Left ventricle myocardium superior (tissue), 1 donor: ENCODE measurements around the gene PHKG2. TPM values are rescaled to one million over a fixed set of nuclear protein-coding genes. Genes with fewer than 3 reads are reported as not detected.

ENCODE experiments used
- ATAC-seq: fragments of 200-7000 bp; cut with Tn5 transposase; one replicate; pipeline ENCODE4 v1.9.1; 2020; ENCODE audit warnings: mild to moderate bottlenecking, moderate library complexity
- DNase-seq: peaks from one replicate; pipeline ENCODE4 v3.0.0-alpha.2; 2020
- intact Hi-C: fragments of 100-400 bp; cut with micrococcal nuclease; formaldehyde crosslinking; loops from one replicate; pipeline ENCODE4 v1.11.0; 2022
- total RNA-seq: library from RNA; stranded (reverse); fragmentation: NEBNext Ultra II Directional; extraction: Animal tissue kit (Norgen Biotek cat#: 25700); gene quantifications from one replicate; pipeline ENCODE4 v1.2.1, GENCODE V29; 2021
- donor health status: DM: no; HTN: yes; CAD: no; lungs with severe emphysema.

PHKG2 gene
- total RNA-seq, 1 donor from 2014 or later: 16.7 TPM

DNA sequence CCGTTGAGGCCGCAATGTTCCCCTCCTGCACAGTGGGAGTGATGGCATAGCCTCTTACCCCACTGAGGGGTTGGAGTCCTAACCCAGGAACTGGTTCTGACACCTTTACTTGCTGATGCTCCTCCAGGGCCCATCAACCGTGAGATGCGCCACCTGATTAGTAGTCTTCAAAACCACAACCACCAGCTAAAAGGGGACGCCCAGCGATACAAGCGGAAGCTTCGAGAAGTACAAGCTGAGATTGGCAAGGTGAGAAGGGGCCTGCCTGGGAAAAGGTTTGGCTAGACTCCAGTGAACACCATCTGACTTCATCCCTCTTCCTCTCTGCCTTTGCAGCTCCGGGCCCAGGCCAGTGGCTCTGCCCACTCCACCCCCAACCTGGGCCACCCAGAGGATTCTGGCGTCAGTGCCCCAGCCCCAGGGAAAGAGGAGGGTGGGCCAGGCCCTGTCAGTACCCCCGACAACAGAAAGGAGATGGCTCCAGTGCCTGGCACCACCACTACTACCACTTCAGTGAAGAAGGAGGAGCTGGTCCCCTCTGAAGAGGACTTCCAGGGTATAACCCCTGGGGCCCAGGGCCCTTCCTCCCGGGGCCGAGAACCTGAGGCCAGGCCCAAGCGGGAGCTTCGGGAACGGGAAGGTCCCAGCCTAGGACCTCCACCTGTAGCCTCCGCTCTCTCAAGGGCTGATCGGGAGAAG, 19.7 kb downstream of the PHKG2 start:
- ATAC-seq: peak; percentile 18
- intact Hi-C loops: no loop called here
- DNase-seq: peak; percentile 25

DNA sequence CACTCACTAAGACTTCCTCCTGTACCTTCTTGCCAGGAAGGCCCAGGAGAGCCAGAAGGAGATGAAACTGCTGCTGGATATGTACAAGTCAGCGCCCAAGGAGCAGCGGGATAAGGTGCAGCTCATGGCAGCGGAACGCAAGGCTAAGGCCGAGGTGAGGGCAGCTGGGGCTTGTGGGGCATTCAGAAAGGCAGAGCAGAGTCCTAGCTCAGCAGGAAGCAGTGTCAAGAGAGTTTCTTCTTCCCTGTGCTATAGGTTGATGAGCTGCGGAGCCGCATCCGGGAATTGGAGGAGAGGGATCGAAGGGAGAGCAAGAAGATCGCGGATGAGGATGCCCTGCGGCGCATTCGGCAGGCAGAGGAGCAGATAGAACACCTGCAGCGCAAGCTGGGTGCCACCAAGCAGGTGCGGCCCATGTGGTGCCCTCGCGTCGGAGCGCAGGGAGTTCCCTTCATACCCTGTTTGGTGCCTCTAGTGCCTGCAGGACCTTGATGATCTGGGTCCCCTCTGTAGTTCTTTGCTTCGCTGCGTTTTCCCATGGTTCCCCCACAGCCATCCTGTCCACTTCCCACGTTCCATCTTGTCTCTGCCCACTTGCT, 20.5 kb downstream of the PHKG2 start:
- ATAC-seq: no peak
- intact Hi-C loops: no loop called here
- no peak for DNase-seq

DNA sequence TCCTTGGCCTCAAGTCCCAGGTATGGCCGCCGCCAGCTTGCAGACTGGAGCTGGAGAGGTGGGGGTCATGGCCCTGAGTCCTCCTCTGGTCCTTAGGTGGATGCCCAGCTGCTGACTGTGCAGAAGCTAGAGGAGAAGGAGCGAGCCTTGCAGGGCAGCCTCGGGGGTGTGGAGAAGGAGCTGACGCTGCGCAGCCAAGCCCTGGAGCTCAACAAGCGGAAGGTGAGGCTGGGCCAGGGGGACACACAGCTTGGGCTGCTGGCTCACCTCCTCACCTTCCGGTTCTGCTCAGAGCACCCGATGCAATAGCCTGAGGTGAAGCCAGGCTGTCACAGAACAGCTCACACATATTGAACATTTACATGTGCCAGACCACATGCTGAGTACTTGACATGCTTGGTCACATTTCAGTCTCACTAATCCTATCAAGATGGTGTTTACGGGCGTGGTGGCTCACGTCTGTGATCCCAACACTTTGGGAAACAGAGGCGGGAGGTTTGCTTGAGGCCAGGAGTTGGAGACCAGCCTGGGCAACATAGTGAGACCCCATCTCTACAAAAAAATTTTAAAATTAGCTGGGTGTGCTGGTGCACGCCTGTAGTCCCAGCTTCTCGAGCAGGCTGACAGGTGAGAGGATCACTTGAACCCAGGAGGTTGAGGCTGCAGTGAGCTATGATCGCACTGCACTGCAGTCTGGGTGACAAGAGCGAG, 21.3 kb downstream of the PHKG2 start:
- intact Hi-C loops: no loop called here
- DNase-seq (no peak), ATAC-seq (no peak)

DNA sequence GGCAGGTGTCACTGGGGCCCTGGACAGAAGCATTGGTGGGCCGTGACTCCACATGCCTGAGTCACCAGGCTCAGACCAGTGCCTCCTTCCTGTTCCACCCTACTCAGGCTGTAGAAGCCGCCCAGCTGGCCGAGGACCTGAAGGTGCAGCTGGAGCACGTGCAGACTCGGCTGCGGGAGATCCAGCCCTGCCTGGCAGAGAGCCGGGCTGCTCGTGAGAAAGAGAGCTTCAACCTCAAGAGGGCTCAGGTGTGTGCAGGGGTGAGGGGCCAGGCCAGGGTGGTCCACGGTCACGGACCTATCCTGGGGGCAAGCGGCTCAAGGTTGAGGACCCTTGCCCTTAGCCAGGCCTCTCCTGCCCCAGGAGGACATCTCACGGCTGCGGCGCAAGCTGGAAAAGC, 23.5 kb downstream of the PHKG2 start:
- ATAC-seq: no peak
- DNase-seq: no peak
- intact Hi-C loops: no loop called here

DNA sequence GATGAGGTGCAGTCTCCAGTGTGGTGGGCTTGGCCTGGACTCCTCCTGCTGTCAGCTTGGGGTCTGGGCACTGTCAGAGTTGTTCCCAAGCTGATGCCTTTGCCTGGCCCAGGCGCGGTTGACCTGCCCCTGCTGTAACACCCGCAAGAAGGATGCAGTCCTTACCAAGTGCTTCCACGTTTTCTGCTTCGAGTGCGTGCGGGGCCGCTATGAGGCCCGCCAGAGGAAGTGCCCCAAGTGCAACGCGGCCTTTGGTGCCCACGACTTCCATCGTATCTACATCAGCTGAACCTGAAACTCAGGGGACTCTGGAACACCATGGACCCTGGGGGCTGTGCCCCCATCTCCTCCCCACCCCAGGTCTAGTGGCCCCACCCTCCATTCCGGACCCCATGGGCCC, 25.6 kb downstream of the PHKG2 start:
- ATAC-seq (no peak), DNase-seq (no peak)
- intact Hi-C loops: no loop called here

DNA sequence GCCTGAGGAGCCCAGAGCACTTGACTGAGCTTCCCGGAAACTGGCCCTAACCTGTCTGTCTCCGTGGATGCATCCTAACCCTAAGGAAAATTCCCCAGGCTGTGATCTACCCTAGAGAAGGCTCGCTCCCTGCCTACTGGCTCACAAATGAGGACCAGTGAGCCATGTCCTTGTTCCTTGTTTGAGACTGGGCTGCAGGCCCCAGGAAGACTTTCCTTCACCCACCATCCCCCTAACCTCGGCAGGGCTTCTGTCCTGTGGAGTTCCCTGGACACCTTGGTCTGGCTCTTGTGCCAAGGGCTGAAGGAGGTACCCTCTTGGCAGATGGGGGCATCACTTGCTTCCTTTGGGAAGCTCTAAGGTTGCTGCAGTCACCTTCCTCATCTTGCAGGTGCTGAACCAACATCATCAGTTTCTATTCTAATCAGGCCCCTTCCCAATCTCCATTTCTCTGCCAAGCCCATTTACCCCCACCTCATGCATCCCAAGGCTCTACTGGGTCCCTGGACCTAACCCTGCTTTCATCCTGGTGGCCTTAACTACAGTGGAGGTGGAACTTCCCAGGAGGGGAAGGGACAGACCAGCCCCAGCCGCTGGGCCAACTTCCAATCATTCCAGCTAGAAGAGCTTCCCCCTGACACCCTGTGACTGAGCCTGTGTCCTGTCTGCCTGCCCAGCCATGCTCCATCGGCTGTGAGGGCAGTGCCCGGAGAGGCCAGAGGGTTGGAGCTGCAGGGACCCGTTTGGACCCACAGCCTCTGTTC, 26.3 kb downstream of the PHKG2 start:
- DNase-seq: peak; percentile 62
- intact Hi-C loops: no loop called here
- ATAC-seq: peak; percentile 30

DNA sequence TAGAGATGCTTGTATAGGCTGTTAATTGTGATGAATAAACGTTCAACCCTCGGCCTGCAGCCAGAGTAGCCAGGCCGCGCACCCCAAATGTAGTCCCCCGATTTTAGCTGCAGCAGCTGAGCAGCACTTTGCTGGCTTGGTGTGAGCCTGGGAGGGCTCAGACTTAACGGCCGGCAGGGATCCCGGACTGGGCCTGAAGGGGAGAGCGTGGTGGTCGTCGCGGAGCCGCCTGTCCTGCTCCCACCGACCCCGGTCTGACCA, 26.8 kb downstream of the PHKG2 start:
- no peak for DNase-seq
- ATAC-seq: no peak
- intact Hi-C loops: no loop called here

DNA sequence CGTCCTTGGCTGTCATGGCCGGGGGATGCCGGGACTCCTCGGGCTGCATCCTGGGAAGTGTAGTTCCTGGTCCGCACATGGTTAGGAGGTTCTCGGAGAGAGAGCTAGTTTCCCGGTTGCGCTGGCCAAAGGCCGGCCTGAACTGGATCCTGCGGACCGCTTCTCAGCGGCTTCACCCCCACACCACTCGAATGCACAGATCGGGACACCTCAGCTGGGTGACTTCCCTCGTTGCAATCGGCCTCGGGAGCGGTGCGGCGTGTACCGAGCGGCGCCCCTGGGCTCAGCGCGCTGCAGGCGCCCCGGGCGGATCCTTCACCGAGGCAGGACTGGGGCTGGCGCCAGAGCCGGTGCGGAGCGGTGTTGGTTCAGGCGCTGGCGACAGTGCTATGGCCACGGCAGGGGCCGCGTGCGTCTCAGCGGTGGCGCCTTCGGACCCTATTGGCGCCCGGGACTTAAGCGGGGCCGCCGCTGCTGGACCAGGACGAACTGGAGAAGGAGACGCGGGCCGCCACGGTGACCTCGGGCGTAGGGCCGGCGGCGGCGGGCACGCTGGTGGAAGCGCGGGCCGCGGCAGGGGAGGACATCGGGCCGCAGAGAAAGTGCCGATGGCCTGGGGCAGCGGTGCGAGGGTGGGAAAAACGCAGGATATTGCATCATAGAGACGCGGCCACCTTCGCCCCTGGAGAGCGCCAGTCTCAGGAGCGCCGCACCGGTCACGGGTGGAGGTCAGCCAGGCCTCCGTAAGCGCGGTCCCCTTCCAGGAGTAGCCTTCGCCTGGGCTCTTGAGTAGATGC, 27.4 kb downstream of the PHKG2 start:
- ATAC-seq (peak; percentile 88), DNase-seq (peak; percentile 89)
- intact Hi-C loops: no loop called here

DNA sequence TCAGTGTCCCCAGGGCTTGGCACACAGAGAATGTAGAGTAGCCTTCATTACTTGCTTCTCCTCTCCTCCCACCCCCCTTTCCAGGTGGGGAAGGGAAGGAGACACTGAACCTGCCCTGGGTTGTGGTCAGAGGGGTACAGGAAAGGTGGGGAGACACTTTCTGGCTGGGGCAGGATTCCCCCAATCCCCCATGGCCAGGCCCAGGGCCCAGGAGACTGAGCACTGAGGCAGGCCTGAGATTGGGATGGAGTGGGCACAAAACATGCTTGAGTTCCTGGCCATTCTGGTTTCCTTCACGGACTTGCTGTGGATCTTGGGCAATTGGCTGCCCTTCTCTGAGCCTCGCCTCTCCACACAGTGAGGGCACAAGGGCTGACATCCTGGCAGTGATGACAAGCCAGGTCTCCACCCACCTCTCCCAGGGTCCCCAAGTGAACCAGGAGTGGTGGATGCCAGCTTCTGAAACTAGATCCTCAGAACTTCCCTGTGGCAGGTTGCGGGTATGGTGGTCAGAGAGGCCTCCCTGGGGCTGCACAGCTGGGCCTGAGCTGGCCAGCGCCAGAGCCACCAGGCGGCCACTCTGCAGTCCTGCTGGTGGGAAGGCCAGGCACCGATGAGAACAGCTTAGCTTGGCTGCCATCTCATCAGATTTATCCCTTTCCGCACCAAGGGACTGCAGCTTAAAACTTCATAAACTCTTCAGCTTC, 29.5 kb downstream of the PHKG2 start:
- DNase-seq (no peak), ATAC-seq (no peak)
- intact Hi-C loops: no loop called here

DNA sequence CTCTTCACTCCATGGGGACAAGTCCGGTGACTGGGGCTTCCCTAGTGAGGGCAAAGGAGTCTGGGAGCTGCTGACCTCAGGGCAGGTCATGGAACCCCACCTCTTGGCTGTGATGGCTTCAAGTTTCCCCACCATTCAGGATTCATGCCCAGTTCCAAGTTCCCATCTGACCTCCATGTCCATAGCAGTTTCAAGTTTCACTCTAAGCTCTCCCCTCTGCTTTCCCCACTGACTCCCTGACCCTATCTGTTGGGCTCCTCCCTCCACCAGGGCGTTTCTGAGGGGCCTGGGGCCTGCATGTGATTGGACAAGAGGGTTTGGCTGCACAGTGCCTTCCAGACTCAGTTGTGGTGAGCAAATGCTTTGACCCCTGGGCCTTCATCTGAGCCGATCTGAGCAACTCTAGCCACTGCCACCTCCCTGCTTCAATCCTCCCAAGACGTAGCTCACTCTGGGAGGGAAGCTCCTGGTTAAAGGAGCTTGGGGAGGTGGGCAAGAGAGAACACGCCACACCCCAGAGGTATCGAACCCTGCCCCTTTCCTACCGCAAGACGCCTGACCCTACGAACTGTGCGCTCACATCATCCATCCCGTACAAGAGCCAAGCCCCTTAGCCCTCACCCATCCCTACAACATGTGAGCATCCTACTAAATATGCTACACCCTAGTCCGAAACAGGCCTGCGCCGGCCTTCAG, 30.5 kb downstream of the PHKG2 start:
- DNase-seq (no peak), ATAC-seq (no peak)
- intact Hi-C loops: no loop called here

DNA sequence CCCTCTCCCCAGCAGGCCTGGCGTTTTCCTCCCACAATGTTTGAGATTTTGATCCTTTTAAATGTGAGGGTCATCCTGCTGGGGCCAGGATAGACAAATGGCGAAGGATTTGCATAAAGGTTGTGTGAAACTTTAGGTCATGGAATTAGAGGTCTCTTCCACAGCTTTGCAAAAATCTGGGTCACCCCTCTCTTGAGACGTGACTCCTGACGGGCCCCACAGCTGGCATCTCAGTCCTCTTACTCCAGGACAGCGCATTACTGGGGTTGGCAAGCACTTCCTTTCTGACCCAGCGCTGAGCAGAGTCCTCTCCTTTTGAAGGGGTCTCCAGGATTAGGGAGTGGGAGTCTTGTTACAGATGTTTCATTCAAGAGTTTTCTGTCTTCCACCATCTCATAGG, 31.4 kb downstream of the PHKG2 start:
- intact Hi-C loops: no loop called here
- no peak for DNase-seq

DNA sequence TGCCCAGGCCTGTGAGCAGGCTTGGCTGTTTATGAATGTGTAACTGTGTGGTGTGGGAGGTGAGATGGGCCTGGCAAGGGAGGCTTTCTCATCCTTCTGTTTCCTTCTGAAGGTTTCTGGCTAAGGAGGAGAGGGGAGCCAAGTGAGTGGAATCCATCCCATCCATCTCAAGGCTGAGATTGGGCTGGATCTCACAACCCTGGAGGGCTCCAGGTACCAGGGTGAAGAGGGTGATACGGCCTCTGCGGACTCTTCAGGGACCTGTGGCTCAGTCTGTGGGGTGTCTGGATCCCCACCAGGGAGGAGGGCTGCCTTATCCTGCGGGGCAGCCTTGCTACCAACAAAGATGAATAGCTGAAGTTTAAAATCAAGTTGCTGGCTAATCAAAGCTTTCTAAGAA, 31.8 kb downstream of the PHKG2 start:
- intact Hi-C loops: no loop called here

More for the DNA sequence above, 31.4 kb downstream of the PHKG2 start:
- ATAC-seq: no peak

DNA sequence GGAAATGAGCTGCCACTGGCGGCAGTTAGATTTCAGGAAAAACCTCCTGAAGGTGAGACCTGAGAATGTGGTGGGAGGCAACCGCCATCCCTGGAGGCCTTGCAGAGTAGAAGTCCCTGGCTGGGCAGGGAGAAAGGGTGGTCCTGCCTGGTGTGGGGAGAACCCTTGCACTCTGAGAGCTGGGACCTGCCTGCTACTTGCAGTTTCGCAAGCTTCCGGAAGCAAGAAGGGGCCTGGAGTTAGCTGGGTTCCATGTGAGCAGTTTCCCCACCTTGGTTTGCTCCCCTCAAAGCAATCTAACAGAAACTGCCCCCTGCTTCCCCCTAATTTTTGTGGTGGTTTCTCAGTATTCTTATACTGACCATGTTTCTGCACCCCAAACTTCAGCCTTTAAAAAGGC, 32.3 kb downstream of the PHKG2 start:
- ATAC-seq (no peak), DNase-seq (no peak)
- intact Hi-C loops: no loop called here

More for the DNA sequence above, 31.8 kb downstream of the PHKG2 start:
- DNase-seq (no peak), ATAC-seq (no peak)

DNA sequence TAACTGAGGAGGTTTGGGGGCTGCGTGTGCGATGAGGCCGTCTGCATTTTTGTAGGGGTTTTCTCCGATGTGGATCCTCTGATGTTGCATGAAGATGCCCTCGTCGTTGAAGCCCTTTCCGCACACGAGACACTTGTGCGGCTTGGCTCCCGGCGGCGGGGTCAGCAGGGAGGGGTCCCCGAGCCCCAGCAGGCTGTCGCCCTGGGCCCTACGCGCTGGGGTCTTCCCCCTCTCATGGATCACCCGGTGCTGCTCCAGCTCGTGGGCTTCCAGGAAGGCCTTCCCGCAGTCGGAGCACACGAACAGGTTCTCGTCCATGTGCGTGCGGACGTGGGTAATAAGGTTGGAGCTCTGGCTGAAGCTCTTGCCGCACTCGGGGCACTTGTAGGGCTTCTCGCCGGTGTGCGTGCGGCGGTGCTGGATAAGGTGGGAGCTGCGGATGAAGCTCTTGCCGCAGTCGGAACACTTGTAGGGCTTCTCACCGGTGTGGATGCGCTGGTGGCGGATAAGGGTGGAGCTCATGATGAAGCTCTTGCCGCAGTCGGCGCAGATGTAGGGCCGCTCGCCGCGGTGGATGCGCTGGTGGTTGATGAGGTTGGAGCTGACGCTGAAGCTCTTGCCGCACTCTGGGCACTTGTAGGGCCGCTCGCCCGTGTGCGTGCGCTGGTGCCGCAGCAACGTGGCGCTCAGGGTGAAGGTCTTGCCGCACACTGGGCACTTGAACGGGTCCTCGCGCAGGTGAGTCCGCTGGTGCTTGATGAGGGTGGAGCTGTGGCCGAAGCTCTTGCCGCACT, 34.5 kb downstream of the PHKG2 start:
- intact Hi-C loops: no loop called here
- no peak for ATAC-seq
- DNase-seq: no peak

DNA sequence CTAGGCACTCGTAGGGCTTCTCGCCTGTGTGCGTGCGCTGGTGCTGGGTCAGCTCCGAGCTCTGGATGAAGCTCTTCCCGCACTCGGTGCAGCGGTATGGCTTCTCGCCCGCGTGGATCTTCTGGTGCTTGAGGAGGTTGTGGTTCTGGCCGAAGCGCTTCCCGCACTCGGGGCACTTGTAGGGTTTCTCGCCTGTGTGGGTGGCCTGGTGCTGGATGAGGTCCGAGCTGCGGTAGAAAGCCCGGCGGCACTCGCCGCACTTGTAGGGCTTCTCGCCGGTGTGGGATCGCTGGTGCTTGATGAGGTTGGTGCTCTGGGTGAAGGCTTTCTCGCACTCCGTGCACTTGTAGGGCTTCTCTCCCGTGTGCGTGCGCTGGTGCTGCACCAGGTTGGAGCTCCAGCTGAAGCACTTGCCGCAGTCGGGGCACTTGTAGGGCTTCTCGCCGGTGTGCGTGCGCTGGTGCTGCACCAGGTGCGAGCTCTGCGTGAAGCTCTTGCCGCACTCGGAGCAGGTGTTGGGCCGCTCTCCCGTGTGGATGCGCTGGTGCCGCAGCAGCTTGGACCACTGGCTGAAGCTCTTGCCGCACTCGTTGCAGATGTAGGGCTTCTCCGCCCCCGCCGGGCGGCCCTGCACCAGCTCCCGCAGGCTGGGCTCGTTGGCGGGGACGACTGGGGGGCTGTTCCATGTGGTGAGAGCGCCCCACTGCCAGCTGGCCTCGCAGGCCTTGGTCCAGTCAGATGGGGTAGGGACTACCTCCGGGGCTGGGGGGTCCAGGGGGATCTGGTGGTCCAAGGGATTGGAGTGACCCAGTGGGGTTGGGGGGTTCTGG, 35.3 kb downstream of the PHKG2 start:
- intact Hi-C loops: no loop called here
- DNase-seq: no peak
- no peak for ATAC-seq

DNA sequence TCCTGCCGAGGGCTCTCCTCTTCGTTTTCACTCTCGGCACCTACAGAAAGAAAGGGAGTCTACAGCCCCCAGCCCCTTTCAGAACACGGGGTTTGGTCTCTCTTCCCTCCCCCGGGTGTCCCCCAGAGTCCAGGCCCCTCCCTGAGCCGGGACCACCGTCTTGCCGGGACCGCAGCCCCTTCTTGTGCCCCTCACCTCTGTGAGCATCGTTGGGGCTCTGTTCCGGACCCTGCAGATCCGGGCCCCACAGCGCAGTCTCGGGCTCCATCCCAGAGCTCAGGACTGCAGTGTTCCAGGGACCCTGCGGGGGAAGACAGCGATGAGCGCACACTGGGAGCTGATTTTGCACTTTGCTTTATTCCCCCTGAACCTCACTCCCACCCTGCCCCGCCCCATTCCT, 36.0 kb downstream of the PHKG2 start:
- ATAC-seq (no peak), DNase-seq (no peak)
- intact Hi-C loops: no loop called here
